ENCODE results near the gene DR1. TPM values are rescaled to one million over a fixed set of nuclear protein-coding genes. Genes with fewer than 3 reads are reported as not detected.

DR1 gene
- total RNA-seq, 4 donors from 2014 or later: 21.0 to 31.6 (median 26.2) TPM

GRCh38 chr1:93306920-93307319 is 38.8 kb upstream of the DR1 start:
- H3K27ac ChIP-seq: no peak overlapping the region
- no peak overlapping the region for H3K4me3 ChIP-seq
- TF ChIP-seq CTCF (IDR thresholded peaks at IDR 0.05) (no peak), EP300 (IDR thresholded peaks at IDR 0.05) (no peak), POLR2A (IDR thresholded peaks at IDR 0.05) (no peak)
- no peaks in the 10 kb centered on the region for H3K9me3 ChIP-seq
- no peaks in the 10 kb centered on the region for H3K27me3 ChIP-seq
- peaks cover 0 to 49% (median 0%) of the 10 kb centered on the region in 3 donors for H3K36me3 ChIP-seq
- no peak for DNase-seq (ENCODE audit: low spot score in 2 of 2)
- H3K4me1 ChIP-seq: no peaks in the 10 kb centered on the region

DNA sequence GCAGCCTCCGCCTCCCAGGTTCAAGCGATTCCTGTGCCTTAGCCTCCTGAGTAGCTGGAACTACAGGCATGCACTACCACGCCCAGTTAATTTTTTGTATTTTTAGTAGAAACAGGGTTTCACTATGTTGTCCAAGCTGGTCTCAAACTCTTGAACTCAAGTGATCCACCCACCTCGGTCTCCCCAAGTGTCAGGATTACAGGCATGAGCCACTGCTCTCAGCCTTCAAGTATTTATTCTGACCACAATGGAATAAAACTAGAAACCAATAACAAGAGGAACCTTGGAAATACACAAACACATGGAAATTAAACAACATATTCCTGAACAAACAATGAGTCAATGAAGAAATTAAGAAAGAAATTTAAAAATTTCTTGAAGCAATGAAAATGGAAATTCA is 32.7 kb upstream of the DR1 start:
- Histone ChIP-seq H3K9me3 (no peaks in the 10 kb centered on the region), H3K4me3 (no peak overlapping the region), H3K36me3 (peaks cover 0 to 49% (median 0%) of the 10 kb centered on the region in 3 donors), H3K4me1 (no peaks in the 10 kb centered on the region), H3K27ac (no peak overlapping the region), H3K27me3 (no peaks in the 10 kb centered on the region)
- no peak for DNase-seq (ENCODE audit: low spot score in 2 of 2)
- TF ChIP-seq CTCF (IDR thresholded peaks at IDR 0.05) (no peak), POLR2A (IDR thresholded peaks at IDR 0.05) (no peak), EP300 (IDR thresholded peaks at IDR 0.05) (no peak)
- 69 to 72% methylated on average over 4 of the region's 4 CpGs for WGBS, 2 donors

DNA sequence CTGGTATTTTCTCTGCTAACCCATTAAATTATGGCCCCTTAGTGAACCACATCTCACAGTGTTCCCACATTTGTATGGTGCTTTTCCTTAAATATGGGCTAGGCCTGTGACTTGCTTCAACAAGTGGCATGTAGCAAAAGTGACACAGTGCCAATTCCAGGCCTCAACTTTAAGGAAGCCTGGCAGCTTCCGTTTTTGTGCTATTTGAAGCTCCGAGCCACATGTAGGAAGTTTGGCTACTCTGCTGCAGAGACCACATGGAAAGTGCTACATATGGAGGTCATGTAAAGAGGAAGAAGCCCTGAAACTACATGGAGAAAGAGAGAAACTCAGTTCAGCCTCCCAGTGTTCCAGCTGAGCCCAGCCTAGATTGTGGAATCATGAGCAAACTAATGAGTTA is 28.5 kb upstream of the DR1 start:
- WGBS, 2 donors: 40 to 58% methylated on average over 2 of the region's 2 CpGs
- H3K36me3 ChIP-seq: peaks cover 0 to 39% (median 0%) of the 10 kb centered on the region in 3 donors
- TF ChIP-seq CTCF (IDR thresholded peaks at IDR 0.05) (no peak), EP300 (IDR thresholded peaks at IDR 0.05) (peak in 1 of 2 donors; percentile 50)
- H3K27ac ChIP-seq: no peak overlapping the region
- no peaks in the 10 kb centered on the region for H3K9me3 ChIP-seq
- no peaks in the 10 kb centered on the region for H3K27me3 ChIP-seq
- peak in 1 of 2 donors; percentile 40 for DNase-seq (ENCODE audit: low spot score in 2 of 2)
- no peak overlapping the region for H3K4me3 ChIP-seq
- H3K4me1 ChIP-seq: no peaks in the 10 kb centered on the region

DNA sequence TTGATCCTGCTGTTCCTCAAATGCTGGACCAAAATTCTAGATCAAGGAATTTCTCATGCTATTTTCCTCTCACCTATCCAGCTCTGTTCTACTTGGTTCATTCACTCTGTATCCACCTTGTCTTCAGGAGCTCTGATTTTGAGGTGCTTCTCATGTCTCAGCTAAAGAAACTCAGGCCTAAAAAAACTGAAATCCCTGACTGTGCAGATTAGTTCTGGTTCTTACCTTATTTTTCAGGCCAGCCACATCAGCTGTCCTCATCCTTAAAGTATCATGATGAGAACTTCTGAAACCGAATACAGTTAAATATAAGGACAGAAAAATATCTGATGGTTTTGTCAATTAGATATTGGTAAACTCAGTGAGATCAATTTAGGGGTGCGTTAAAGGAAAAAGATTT is 27.8 kb upstream of the DR1 start:
- 95 to 96% methylated on average over 2 of the region's 2 CpGs for WGBS, 2 donors
- peaks cover 0 to 41% (median 0%) of the 10 kb centered on the region in 3 donors for H3K36me3 ChIP-seq
- no peak overlapping the region for H3K4me3 ChIP-seq
- H3K4me1 ChIP-seq: no peaks in the 10 kb centered on the region
- H3K9me3 ChIP-seq: no peaks in the 10 kb centered on the region
- no peak overlapping the region for H3K27ac ChIP-seq
- TF ChIP-seq CTCF (IDR thresholded peaks at IDR 0.05) (no peak), POLR2A (IDR thresholded peaks at IDR 0.05) (no peak)
- no peaks in the 10 kb centered on the region for H3K27me3 ChIP-seq
- no peak for DNase-seq (ENCODE audit: low spot score in 2 of 2)

DNA sequence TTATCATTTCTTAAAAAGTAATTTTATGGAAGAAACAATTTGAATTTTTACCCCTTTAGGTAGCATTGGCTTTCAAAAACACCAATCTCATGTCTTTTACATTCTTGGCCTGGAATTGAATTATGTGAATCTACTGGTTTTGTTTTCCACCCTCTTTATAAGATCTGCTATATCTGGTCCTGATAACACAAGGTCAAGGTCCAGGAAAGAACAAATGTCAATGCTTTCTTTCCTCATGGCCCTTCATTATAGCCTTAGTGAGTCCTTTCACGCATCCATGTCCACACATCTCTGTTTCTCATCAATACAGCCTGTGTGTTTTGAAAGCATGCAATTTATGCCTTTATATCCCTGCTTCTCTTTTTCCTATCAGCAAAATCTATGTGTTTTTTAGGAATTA is 24.0 kb upstream of the DR1 start:
- Histone ChIP-seq H3K27ac (no peak overlapping the region), H3K27me3 (no peaks in the 10 kb centered on the region), H3K4me1 (no peaks in the 10 kb centered on the region), H3K4me3 (no peak overlapping the region), H3K9me3 (no peaks in the 10 kb centered on the region), H3K36me3 (peaks cover 0 to 30% (median 0%) of the 10 kb centered on the region in 3 donors)
- WGBS, 2 donors: 91 to 100% methylated on average over 1 of the region's 1 CpG
- no peak for DNase-seq (ENCODE audit: low spot score in 2 of 2)
- TF ChIP-seq POLR2A (IDR thresholded peaks at IDR 0.05) (no peak), EP300 (IDR thresholded peaks at IDR 0.05) (no peak), CTCF (IDR thresholded peaks at IDR 0.05) (no peak)
